ENCODE results near the gene SND1.

The SND1 gene

DNA sequence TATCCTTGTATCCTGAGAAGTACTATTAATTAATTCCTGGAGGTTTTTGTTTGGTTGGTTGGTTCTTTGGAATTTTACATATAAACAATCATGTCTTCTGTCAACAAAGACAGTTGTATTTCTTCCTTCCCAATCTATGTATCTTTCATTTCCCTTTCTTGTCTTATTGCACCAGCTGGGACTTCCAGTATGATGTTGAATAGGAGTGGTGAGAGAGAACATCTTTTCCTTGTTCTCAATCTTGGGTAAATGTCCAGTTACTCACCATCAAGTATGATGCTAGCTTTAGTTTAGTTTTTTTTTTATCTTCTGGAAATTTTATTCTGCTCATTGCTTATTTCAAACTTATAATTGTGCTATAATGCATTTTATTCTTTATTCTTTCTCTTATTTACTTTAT lies 26.7 kb upstream of the SND1 start:
- Histone ChIP-seq H3K9me3 (ENCODE audit: severe bottlenecking) (no peaks in the 10 kb centered on the region), H3K27ac (ENCODE audit: poor library complexity, severe bottlenecking) (no peak overlapping the region), H3K4me1 (ENCODE audit: insufficient read depth, poor library complexity, severe bottlenecking) (no peaks in the 10 kb centered on the region), H3K36me3 (ENCODE audit: low read depth) (no peaks in the 10 kb centered on the region), H3K27me3 (ENCODE audit: insufficient read depth, poor library complexity, severe bottlenecking) (peaks cover 13% of the 10 kb centered on the region), H3K4me3 (ENCODE audit: severe bottlenecking) (no peak overlapping the region)
- no peak for DNase-seq (ENCODE audit: low spot score)
- TF ChIP-seq, protein P1, sequence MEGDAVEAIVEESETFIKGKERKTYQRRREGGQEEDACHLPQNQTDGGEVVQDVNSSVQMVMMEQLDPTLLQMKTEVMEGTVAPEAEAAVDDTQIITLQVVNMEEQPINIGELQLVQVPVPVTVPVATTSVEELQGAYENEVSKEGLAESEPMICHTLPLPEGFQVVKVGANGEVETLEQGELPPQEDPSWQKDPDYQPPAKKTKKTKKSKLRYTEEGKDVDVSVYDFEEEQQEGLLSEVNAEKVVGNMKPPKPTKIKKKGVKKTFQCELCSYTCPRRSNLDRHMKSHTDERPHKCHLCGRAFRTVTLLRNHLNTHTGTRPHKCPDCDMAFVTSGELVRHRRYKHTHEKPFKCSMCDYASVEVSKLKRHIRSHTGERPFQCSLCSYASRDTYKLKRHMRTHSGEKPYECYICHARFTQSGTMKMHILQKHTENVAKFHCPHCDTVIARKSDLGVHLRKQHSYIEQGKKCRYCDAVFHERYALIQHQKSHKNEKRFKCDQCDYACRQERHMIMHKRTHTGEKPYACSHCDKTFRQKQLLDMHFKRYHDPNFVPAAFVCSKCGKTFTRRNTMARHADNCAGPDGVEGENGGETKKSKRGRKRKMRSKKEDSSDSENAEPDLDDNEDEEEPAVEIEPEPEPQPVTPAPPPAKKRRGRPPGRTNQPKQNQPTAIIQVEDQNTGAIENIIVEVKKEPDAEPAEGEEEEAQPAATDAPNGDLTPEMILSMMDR (IDR thresholded peaks at IDR 0.05; ENCODE audit: poor library complexity, severe bottlenecking) = no peak
- ATAC-seq (ENCODE audit: low read depth) = no peak

DNA sequence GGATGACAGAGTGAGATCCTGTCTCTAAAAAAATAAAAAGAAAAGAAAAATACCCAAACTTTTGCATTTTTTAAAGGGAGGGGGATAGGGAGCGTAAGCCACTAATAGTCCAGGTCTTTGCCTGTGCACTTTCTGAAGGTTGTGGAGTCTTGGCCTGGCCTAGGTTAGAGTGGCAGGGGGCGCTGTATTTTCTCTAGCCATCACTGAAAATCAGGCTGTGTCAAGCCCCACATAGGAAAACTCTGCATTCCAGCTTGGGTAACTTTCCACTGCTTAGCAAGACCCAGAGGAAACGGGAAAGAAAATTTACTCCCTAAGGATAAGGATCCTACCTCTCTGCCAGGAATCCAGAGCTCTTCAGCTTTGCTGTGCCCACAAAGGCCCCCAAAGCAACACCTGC lies 23.5 kb upstream of the SND1 start:
- DNase-seq (ENCODE audit: low spot score) (no peak), ATAC-seq (ENCODE audit: low read depth) (no peak)
- TF ChIP-seq, protein P1 (IDR thresholded peaks at IDR 0.05; ENCODE audit: poor library complexity, severe bottlenecking) = no peak

DNA sequence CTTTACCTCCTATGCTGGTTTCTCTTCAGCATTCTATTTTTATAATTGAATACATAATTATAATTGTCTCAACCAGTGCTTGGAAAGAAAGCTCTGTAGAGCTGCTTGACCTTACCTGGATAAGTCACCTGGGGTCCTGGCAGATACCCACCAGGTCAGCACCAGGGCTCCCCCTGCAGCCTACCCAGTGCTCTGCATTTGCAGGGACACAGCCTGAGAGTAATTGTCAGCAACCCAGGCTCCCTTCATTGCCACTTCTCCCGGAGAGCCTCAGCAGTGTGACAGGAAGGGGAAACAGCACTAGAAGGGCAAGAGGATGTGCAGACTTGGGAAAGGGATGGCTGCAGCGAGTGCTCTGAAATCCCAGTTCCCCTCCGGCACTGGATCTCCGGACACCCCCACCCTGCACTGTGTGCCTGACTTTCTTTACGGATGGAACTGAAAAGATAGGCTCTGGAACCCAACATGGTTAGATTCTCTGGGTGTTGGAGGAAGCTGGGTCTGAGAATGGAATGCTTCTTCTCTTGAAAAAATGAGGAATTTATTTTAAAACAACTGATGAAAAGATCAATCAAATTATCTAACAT lies 22.6 kb upstream of the SND1 start:
- Histone ChIP-seq H3K9me3 (ENCODE audit: severe bottlenecking) (no peaks in the 10 kb centered on the region), H3K36me3 (ENCODE audit: low read depth) (no peaks in the 10 kb centered on the region), H3K27ac (ENCODE audit: poor library complexity, severe bottlenecking) (no peak overlapping the region), H3K4me1 (ENCODE audit: insufficient read depth, poor library complexity, severe bottlenecking) (no peaks in the 10 kb centered on the region), H3K4me3 (ENCODE audit: severe bottlenecking) (no peak overlapping the region), H3K27me3 (ENCODE audit: insufficient read depth, poor library complexity, severe bottlenecking) (no peaks in the 10 kb centered on the region)
- ATAC-seq (ENCODE audit: low read depth) = peak; percentile 48; the same call in 1 of the 3 replicates
- no peak for DNase-seq (ENCODE audit: low spot score)
- TF ChIP-seq, protein P1 (IDR thresholded peaks at IDR 0.05; ENCODE audit: poor library complexity, severe bottlenecking) = peak; percentile 37

More for the DNA sequence above, 23.5 kb upstream of the SND1 start:
- Histone ChIP-seq H3K27me3 (ENCODE audit: insufficient read depth, poor library complexity, severe bottlenecking) (no peaks in the 10 kb centered on the region), H3K36me3 (ENCODE audit: low read depth) (no peaks in the 10 kb centered on the region), H3K27ac (ENCODE audit: poor library complexity, severe bottlenecking) (no peak overlapping the region), H3K4me1 (ENCODE audit: insufficient read depth, poor library complexity, severe bottlenecking) (no peaks in the 10 kb centered on the region), H3K9me3 (ENCODE audit: severe bottlenecking) (no peaks in the 10 kb centered on the region), H3K4me3 (ENCODE audit: severe bottlenecking) (no peak overlapping the region)

DNA sequence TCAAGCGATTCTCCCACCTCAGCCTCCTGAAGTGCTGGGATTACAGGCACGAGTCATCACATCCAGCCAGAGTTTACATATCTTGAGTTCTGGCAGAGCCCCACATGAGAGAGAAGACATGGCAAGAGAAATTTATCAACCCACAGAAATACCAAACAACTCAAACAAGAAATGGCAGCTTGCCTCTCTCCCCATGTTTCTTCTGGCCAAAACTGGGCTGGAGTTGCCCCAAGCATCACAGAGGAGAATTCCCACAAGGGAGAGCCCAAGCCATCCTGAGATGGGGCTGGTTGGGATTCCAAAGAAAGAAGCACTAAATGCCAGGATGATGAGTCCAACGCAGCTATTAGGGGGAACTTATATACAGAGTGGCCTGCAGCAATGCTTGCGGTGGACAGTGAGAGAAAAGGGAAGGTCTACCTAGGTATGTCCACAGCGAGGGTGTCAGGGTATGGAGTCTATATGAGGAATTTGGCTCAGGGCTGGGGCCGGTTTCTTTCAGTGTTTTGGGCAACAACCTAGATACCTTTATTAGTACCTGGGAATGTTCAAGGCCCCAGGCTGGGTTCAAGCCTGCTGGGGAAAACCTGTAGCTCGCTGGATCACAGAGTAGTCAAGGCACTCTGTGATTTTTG lies 19.6 kb upstream of the SND1 start:
- Histone ChIP-seq H3K9me3 (ENCODE audit: severe bottlenecking) (no peaks in the 10 kb centered on the region), H3K36me3 (ENCODE audit: low read depth) (no peaks in the 10 kb centered on the region), H3K27me3 (ENCODE audit: insufficient read depth, poor library complexity, severe bottlenecking) (no peaks in the 10 kb centered on the region), H3K4me3 (ENCODE audit: severe bottlenecking) (no peak overlapping the region), H3K27ac (ENCODE audit: poor library complexity, severe bottlenecking) (no peak overlapping the region), H3K4me1 (ENCODE audit: insufficient read depth, poor library complexity, severe bottlenecking) (no peaks in the 10 kb centered on the region)
- TF ChIP-seq, protein P1 (IDR thresholded peaks at IDR 0.05; ENCODE audit: poor library complexity, severe bottlenecking) = no peak
- ATAC-seq (ENCODE audit: low read depth) (no peak), DNase-seq (ENCODE audit: low spot score) (no peak)

DNA sequence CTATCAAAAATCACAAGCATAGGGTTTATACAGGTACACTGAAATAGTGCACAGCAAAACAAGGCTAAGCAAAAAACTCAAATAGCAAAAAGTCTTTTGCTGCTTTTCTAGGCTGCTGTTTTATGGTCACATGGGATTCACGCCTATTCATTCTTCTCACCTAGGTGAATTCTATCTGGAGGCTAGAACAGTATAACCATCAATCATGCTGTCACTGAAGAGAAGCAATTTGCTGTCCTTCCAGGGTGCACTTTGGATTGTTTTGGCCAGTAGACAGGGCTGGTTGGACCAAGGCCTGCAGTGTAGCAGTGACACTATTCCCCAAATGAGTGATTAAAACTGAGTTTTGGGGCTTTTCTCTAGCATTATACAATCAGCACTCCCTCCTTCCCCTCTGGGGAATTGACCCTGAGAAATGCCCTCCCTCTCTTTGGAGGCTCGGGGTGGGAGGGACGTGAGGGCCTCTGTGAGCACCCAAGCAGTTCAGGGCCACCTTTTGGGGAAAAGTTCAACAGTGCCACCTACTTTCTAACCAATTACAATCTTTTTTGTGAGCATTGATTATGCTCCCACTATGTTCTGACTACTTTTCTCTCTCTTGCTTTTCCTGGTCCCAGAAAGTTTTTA lies 16.2 kb upstream of the SND1 start:
- Histone ChIP-seq H3K27ac (ENCODE audit: poor library complexity, severe bottlenecking) (no peak overlapping the region), H3K4me3 (ENCODE audit: severe bottlenecking) (no peak overlapping the region), H3K27me3 (ENCODE audit: insufficient read depth, poor library complexity, severe bottlenecking) (no peaks in the 10 kb centered on the region), H3K36me3 (ENCODE audit: low read depth) (no peaks in the 10 kb centered on the region), H3K4me1 (ENCODE audit: insufficient read depth, poor library complexity, severe bottlenecking) (no peaks in the 10 kb centered on the region), H3K9me3 (ENCODE audit: severe bottlenecking) (no peaks in the 10 kb centered on the region)
- TF ChIP-seq, protein P1 (IDR thresholded peaks at IDR 0.05; ENCODE audit: poor library complexity, severe bottlenecking) = no peak
- DNase-seq (ENCODE audit: low spot score) (no peak), ATAC-seq (ENCODE audit: low read depth) (no peak)
